NCI-H446 (cell line): ENCODE results near the gene ZNF750.

Experiments used
- DNase-seq, 2 experiments: peaks; one replicate each; lab custom pipeline; 2025; lab: John Stamatoyannopoulos, UW

ZNF750 gene

DNA sequence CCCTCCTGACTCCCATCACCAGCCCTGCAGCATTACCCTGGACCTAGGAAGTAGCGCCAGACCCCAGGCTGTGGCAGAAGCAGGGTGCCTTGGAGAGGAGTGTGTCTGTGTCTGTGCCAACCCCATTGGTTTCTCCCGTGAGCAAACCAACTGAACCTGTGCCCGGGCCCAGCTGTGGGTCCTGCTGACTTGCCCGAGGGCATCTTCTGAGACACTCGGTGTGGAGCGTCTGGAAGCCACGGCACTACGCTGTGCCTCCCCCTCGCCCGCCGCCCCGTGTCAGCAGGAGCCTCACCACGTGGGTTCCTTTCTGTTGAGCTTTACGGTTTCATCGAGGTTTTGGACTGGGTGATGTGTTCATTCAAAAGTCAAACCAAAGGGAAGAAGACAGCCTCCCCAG, 27.8 kb downstream of the ZNF750 start:
- DNase-seq = no peak

DNA sequence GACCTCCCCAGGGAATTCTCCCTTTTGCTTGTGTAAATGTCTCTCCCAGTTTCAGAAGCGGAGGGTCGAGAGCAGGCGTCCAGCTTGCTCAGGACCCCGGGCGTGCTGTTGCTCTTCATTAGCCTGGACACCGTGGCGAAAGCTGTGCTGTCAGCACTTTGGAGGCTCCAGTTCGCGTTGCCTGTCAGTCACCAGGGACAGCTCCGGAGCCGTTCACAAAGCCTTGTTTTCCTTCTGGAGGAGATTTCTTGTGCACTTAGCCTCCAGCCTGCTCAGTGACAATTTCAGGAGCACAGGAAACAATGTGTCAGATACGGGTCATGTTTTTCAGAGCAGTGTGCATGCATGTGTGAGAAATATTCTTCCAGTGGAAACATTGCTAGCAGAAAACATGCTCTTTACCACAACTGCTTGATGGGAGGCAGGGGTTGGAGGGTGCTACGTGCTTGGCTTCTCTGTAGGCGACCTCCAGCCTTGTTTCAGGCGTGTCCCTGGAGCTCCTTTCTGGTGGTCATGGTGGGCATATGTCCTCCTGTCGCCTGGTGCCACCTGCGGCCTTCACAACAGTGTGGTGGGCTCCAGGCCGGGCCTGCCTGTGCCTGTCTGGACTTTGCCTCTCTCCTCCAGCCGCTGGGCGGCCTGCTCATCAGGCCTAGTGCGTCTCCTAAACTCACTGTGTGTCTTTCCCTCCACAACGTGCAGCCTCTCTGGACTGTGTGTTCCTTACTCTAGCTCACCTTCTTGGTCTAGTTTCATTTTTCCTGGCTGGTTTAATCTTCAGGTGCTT, 29.0 kb downstream of the ZNF750 start:
- no peak for DNase-seq

DNA sequence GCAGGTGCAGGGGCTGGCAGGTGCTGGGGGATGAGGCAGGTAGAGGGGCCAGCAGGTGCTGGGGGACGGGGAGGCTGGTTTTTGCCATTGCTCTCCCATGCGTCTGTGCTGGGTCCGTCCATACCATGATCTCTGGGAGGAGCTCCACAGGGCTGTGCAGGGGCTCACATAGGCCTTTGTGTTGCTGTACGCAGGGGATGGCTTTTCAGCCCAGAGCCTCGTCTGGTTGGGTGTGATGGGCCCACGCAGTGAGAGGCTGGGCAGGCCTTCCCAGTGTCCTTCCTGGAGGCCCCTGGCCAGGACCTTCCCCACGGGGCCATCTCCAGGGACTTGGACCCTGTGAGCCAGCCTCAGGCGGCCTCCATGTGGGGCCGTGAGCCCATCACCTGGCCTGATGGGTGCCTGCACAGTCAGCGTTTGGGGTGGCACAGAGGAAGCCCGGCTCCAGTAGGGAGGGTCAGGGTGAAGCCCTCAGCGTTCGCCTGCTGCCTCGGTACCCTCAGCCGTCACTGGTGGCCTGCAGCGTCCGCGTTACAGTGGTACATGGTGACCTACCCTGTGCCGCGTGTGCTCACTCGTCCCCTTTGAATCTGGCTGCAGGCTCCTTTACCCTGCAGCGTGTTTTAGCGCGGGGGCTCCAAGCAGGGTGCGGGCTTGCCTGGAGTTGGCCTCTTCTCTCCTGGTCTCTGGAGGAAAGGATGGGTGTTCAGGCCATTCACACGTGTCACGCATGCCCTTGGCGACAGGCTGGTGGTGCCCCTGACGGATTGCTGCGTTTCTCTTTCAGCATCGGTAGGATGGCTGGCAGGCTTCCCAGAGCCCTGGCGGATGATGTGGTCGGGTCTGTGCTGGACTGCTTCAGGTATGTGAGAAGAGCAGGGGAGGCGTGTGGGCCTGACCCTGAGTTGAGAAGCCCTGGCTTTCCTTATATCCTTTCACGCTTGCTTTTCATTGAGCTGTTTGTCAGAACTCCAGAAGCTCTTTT, 30.6 kb downstream of the ZNF750 start:
- DNase-seq = no peak

DNA sequence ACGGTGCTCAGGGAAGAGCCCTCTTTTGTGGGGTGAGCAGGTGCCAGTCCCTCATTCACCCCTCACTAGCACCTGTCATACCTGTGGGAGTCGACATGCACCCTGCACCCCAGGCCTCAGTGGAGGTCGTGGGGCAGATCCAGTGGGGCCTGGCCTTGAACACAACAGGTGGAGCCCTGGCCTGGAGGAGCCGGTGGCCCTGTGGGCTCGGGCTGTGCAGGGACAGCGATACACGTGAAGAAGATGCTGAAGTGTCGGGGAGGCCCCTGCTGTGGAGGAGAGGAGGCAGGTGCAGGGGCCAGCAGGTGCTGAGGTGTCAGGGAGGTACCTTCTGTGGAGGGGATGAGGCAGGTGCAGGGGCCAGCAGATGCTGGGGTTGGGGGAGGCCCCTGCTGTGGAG, 31.8 kb downstream of the ZNF750 start:
- DNase-seq = no peak

DNA sequence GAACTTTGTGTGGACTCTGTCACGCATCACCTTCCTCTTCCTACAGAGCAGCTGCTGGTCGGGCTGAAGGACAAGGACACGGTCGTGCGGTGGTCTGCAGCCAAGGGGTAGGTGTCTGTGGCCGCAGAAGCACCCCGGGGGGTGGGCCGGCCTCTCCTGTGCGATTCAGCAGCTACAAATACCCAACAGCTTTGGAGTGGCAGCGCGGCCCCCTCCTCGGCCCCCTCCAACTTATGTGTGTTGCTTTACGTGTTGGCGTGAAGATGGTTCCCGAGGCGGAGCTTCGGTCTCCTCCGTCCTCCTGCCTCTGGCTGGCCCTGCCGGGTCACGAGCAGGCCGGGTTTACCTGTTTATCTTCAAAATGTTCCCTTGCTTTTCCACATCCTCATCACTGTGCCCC, 32.3 kb downstream of the ZNF750 start:
- no peak for DNase-seq

DNA sequence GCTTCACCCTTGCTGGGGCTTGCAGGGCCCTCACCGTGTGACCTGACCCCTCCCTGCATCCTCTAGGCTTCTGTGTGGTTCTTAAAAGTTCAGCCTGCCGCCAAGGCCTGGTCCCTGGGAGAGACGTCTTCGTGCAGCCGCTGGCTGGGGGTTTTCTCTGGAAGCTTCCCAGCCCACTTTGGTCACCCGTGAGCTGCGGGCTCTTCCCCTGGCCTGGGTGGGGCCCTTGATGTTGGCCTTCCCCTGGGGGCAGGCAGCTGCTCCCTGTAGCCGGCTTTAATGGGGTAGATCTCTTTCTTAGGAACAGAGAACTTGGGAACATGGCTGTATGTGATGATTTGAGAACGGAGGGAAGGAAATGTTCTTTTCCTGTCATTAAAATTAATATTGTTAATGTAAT, 32.7 kb downstream of the ZNF750 start:
- DNase-seq = no peak

DNA sequence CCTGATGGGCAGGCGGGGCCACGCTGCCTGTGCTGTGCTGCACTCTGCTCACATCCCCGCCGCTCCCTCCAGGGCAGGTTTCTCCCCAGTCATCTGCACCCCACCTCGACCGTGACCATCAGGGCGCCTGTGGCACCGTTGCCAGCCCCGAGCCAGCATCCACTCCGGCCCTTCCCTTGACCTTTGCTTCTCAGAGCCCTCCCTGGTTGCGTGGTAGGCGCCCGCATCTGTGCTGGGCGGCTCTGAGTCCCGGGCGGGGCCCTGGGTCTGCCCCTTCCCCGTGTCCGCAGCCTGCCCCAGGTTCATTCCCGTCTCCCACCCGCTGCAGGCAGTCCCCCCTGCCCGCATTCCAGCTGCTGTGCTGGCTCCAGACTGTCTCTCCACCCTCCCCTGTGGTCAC, 33.2 kb downstream of the ZNF750 start:
- DNase-seq = no peak

DNA sequence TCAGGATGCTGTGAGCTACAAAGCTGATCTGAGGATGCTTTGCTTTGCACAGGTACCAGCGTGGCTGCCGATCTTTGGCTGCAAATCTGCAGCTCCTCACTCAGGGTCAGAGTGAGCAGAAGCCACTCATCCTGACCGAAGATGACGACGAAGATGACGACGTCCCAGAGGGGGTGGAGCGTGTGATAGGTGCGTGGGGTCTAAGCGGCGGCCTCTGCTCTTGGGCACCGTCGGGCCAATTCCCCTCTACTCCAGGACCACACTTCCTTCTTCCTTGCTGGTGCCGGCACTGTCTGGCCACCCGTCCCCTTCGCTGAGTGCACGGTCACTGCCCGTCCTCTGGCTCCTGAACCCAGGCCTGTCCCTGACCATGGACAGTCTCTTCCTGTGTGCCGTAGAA, 34.0 kb downstream of the ZNF750 start:
- DNase-seq = no peak

DNA sequence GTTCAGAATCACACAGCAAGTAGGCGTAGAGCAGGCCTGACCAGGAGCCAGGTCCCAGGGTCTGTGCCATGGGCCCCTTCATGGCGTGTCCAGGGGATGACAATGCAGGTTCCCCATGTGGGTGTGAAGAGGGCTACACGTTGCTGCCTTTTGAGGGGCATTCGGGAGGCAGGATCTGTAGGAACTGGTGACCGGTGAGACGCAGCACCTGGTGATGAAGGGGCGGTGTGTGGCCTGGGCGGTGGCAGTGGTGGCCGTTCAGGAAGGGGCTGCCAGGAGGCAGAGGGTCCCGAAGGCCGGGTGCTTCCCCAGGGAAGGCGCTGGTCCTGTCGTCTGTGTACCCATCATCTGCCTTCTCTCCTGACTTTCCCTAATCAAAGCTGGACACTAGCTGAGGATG, 34.6 kb downstream of the ZNF750 start:
- no peak for DNase-seq

DNA sequence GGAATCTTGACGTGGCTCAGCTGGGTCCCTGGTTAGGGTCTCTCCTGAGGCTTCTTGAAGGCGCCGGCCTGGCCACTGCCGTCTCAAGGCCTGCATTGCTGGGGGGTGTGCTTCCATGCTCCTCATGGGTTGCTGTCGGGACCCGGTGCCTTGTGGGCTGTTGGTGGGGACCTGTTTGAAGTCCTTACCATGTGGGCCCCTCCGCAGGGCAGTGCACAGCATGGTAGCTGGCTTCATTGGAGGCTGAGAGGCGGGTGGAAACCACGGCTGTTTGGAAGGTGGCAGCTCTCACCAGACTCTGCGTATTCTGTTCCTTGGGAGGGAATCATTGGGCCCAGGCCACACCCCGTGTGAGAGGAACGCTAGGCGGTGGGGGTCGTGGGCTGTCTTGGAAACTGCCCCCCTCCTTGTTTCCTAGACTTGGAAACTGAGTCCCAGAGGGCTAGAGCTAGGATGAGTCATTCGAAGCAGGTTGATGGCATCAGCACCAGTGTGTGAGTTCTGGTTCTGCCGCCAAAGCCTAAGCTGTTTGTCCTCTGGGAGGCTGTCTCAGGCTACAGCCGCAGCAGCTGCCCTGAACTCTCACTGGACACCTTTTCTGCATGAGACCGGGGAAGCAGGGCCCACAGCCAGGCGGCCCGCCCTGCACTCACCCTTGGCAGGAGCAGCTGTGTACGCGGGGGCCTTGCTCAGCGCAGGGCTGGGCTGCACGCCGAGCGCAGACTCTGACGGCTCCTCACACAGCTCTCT, 35.2 kb downstream of the ZNF750 start:
- no peak for DNase-seq

DNA sequence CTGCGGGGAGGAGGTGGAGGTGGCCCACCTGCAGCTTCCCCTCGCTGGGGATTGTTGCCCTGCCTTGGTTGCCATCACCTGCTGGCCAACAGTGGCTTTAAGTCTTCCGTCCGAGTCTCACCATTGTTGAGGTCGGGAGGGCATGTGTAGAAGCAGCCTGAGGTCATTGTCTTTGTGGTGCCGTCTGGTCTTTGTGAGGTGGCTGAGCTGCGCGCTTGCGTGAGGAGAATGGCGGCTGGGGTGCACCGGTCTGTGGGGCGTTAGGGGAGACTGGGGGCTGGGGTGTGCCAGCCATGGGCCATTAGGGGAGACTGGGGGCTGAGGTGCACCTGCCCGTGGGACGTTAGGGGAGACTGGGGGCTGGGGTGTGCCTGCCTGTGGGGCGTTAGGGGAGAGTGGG, 36.2 kb downstream of the ZNF750 start:
- no peak for DNase-seq

DNA sequence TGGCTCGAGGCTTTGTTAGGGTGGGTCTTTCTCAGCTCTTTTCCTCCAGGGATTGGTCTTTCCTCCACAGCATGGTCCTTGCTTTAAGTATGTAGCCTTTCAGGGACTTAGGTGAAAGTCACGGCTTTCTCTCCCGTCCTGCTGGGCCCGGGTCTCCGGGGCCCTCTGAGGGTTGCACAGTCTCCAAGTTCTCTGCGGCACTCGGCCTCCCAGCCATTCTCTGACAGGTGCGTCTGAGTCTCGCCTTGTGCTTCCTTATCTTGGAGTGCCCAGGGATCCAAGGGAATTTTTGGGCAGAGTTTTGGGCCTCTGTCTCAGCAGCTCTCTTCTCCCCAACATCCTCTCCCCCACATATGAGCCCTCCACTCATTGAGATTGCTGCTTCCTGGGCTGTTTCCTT, 36.6 kb downstream of the ZNF750 start:
- DNase-seq = no peak

DNA sequence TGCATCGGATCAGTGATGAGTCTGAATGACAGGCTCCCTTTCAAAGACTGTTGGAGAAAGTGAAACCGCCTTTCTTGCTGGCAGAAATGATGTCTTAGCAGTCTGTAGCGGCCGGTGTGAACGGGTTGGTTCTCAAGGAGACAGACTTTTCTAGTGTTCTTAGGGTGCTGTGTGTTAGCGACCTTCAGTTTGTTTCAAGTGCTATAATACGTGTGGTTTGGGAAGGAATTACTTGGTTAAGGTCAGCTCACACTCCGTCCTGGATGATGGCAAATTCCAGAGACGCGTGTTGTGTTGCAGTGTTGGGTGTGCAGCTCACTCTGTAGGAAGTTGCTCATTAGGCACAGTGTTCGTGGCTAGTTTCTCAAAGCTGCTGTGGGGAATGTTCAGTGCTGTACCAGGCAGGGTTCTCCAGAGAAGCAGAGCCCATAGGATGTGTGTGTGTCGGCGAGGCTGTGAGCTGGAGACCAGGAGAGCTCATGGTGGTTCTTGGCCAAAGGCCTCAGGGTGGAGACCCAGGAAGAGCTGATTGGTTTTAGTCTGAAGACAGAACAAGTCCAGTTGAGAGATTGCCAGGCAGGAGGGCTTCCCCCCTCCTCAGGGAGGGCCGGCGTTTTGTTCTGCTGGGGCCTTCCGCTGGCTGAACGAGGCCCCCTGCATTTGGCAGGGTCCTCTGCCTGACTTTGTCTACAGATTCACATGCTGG, 37.6 kb downstream of the ZNF750 start:
- no peak for DNase-seq

DNA sequence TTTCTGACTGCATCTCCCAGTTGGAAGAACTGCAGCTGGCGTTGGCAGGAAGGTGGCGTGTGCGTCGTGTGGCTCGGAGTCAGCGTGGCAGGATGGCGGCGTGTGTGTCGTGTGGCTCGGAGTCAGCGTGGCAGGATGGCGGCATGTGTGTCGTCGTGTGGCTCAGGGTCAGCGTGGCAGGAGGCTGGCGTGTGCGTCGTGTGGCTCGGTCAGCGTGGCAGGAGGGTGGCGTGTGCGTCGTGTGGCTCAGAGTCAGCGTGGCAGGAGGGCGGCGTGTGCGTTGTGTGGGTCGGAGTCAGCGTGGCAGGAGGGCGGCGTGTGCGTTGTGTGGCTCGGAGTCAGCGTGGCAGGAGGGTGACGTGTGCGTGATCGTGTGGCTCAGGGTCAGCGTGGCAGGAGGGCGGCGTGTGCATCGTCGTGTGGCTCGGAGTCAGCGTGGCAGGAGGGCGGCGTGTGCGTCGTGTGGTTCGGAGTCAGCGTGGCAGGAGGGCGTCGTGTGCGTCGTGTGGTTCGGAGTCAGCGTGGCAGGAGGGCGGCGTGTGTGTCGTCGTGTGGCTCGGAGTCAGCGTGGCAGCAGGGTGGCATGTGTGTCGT, 38.3 kb downstream of the ZNF750 start:
- DNase-seq = no peak

DNA sequence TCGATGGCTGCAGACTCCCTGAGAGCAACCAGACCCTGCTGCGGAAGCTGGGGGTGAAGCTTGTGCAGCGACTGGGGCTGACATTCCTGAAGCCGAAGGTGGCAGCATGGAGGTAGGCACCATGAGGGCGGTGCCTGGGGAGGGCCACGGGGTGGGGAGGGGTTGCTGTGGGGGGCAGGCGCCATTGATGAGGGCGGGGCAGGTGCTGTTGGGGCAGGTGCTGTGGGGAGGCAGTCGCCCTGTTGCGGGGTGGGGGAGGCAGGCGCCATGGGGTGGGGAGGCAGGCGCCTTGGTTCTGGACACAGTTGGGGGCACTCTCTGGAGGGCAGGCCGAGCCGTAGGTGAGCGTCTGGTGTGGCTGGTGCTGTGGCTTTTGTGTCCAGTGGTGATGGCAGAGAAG, 38.9 kb downstream of the ZNF750 start:
- no peak for DNase-seq

DNA sequence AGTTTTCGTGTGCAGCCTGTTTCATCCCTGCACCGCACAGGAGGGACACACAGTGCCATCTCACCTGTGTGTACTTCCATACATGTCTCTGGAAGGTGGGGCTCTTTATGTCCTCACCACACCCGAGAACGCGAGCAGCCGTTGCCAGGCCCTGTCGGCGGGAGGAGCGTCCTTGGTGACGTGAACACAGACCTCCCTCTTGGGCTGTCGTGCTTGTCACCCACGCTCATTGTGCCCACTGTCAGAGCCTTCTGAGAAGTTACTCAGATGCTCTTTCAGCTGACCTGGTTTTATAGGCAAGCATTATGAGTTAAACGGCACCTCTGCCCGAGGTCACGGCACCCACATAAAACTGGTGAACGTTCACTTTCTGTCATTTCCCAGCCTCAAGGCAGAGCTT, 40.2 kb downstream of the ZNF750 start:
- no peak for DNase-seq

DNA sequence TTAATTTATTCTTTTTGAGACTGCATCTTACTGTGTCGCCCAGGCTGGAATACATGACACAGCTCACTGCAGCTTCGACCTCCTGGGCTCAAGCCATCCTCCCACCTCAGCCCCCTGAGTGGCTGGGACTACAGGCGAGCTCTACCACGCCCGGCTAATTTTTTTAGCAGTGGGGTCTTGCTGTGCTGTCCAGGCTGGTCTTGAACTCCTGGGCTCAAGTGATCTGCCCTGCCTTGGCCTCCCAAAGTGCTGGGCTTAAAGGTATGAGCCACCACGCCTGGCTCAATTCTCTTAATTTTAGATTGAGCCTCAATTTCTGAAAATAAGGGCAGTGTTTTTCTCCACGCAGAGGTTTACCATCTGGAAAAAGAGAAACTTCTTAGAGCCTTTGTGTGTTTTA, 41.1 kb downstream of the ZNF750 start:
- DNase-seq = no peak

DNA sequence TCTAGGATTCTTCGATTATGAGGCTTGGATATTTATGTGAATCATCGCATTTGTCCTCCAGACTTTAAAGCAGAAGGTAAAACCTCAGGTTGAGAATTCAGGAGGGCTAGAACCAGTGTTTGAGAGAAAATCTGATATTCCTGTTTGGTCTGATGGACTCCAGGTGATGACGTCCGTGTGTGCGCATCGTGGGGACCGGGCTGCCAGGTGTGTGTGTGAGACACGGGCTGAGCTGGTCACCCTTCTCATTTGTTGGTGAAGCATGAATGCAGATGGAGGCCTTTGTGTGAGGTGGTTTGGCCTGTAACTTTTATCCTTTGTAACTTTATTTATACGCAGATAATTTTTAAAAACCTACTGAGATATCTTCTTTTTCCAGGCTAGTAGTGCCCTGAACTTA, 42.8 kb downstream of the ZNF750 start:
- no peak for DNase-seq

DNA sequence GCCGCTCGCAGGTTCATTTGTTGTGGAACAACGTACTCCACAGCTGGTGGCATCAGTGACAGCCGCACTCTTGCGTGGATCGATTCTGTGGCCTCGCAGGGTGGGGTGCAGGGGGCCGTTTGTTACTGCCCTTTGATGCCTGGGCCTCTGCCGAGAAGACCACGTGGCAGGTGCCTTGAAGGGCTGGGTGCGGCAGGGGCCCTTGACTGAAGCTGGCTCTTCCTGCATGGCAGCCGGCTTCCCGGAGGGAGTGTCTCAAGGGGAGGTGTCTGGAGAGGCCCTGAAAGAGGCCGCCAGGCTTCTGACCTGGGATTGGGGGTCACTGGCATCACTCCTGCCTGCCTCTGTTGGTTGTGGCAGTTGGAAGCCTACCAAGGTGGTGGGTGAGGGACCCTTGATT, 44.2 kb downstream of the ZNF750 start:
- DNase-seq = no peak

DNA sequence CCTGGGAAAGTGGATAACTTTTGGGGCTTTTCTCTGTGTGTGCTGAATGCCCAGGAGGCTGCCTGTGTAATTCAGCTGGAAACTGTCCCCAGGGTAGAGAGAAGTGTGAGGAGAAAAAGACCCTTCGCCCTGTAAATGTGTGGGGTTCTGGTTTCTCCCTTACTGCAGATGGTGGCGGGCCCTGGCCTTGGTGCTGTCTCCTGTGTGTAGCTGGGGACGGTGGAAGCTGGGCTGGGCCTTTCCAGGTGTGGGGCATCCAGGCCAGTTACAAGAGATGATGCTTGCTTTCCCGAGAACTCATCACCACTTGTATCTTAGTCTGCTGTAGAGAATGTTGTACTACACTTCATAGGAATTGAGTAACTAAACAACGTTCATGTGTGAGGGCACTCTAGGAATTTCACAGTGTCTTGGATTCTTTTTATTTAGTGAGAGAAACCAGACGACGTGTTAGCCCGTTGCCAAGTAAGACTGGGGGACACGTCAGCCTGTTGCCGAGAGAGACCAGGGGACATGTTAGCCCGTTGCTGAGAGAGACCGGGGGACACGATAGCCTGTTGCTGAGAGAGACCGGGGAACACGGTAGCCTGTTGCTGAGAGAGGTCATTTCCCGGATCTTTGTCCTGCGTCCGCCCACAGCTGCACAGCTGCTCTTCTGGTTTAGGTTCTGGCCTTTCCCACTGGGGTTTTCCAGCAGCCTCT, 44.9 kb downstream of the ZNF750 start:
- DNase-seq = no peak
